IPS DF 6.9 (cell line): ENCODE measurements around the gene EIF2S1.

ENCODE experiments used
- DNase-seq: peaks from one replicate; pipeline ENCODE4 v3.0.0-alpha.2; 2013; ENCODE audit warnings: low read depth, low spot score
- H3K27ac ChIP-seq: one replicate; pipeline ENCODE4 v1.5.1; 2013; ENCODE audit warnings: low read length, control low read depth
- H3K27me3 ChIP-seq: 2 replicates; pipeline ENCODE4 v1.6.1; 2013; ENCODE audit warnings: mild to moderate bottlenecking, low read length; ENCODE audit not compliant: control insufficient read depth, insufficient read depth
- H3K36me3 ChIP-seq: 2 replicates; pipeline ENCODE4 v1.6.1; 2013; ENCODE audit warnings: low read length; ENCODE audit not compliant: control insufficient read depth, insufficient read depth
- H3K4me1 ChIP-seq: 2 replicates; pipeline ENCODE4 v1.6.1; 2013; ENCODE audit warnings: low read length; ENCODE audit not compliant: control insufficient read depth, insufficient read depth
- H3K4me3 ChIP-seq: 2 replicates; pipeline ENCODE4 v1.5.1; 2013; ENCODE audit warnings: mild to moderate bottlenecking, low read length
- H3K9me3 ChIP-seq: 2 replicates; pipeline ENCODE4 v1.6.1; 2013; ENCODE audit warnings: low read length, inconsistent platforms; ENCODE audit not compliant: control insufficient read depth, insufficient read depth
- WGBS: extraction: QIAGEN DNeasy Blood & Tissue Kit; methylation state at CpG from one replicate; pipeline ENCODE4 v1.1.7; 2013; ENCODE audit warnings: mixed read lengths, missing lambda C conversion rate; ENCODE audit not compliant: insufficient read length, insufficient coverage; 5-methylcytosine and 5-hydroxymethylcytosine counted together

The EIF2S1 gene

GRCh38 chr14:67371247-67372148 lies 11.4 kb downstream of the EIF2S1 start:
- H3K4me3 ChIP-seq, result no peak overlapping the region
- no peaks in the 10 kb centered on the region for H3K9me3 ChIP-seq
- H3K4me1 ChIP-seq, result no peaks in the 10 kb centered on the region
- H3K27ac ChIP-seq, result no peak overlapping the region
- no peaks in the 10 kb centered on the region for H3K27me3 ChIP-seq
- peaks cover 8% of the 10 kb centered on the region; the same call in 1 of the 2 replicates for H3K36me3 ChIP-seq
- no CpG with 5 or more reads among the region's 4 CpGs for WGBS
- DNase-seq, result no peak

- H3K27me3 ChIP-seq, result no peaks in the 10 kb centered on the region
- DNase-seq, result no peak
- no peak overlapping the region for H3K27ac ChIP-seq
- no peaks in the 10 kb centered on the region for H3K9me3 ChIP-seq
- H3K4me1 ChIP-seq, result no peaks in the 10 kb centered on the region
- no peak overlapping the region for H3K4me3 ChIP-seq
- no CpG with 5 or more reads among the region's 1 CpG for WGBS
- H3K36me3 ChIP-seq, result peaks cover 12% of the 10 kb centered on the region; the same call in 1 of the 2 replicates
Observed at GRCh38 chr14:67372833-67373232, 12.7 kb downstream of the EIF2S1 start.

GRCh38 chr14:67373347-67373746 lies 13.2 kb downstream of the EIF2S1 start:
- WGBS, result no CpG with 5 or more reads among the region's 2 CpGs
- Histone ChIP-seq H3K4me3 (no peak overlapping the region), H3K36me3 (peaks cover 12% of the 10 kb centered on the region; the same call in 1 of the 2 replicates), H3K27me3 (no peaks in the 10 kb centered on the region), H3K4me1 (no peaks in the 10 kb centered on the region), H3K27ac (no peak overlapping the region), H3K9me3 (no peaks in the 10 kb centered on the region)
- DNase-seq, result no peak

- Histone ChIP-seq H3K4me1 (no peaks in the 10 kb centered on the region), H3K27me3 (no peaks in the 10 kb centered on the region), H3K4me3 (no peak overlapping the region), H3K27ac (no peak overlapping the region), H3K36me3 (peaks cover 14% of the 10 kb centered on the region; the same call in 1 of the 2 replicates), H3K9me3 (no peaks in the 10 kb centered on the region)
- DNase-seq, result no peak
Observed at GRCh38 chr14:67377916-67378315, 17.8 kb downstream of the EIF2S1 start.

- H3K27ac ChIP-seq, result no peak overlapping the region
- H3K4me3 ChIP-seq, result no peak overlapping the region
- no peaks in the 10 kb centered on the region for H3K4me1 ChIP-seq
- H3K9me3 ChIP-seq, result no peaks in the 10 kb centered on the region
- no CpG with 5 or more reads among the region's 2 CpGs for WGBS
- H3K36me3 ChIP-seq, result peaks cover 7% of the 10 kb centered on the region; the same call in 1 of the 2 replicates
- H3K27me3 ChIP-seq, result no peaks in the 10 kb centered on the region
- DNase-seq, result no peak
Observed at GRCh38 chr14:67385120-67385519, 25.0 kb downstream of the EIF2S1 start.

DNA sequence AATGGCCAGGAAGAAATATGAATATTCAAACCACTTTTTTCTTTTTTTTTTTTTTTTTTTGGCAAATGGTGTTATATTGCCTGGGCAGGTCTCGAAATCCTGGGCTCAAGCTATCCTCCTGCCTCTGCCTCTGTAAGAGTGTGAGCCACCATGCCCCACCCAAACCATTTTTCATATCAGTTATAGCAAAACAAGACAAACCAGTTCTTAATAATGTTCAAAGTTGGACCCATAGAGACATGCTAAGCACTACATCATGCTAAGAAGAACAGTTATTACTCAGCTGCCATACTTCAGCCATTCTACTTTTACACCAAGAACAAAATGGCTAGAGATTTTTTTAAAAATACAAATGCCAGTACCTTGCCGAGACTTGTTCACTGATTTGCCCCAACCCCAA lies 25.5 kb downstream of the EIF2S1 start:
- Histone ChIP-seq H3K27me3 (no peaks in the 10 kb centered on the region), H3K9me3 (no peaks in the 10 kb centered on the region), H3K4me1 (no peaks in the 10 kb centered on the region), H3K27ac (no peak overlapping the region), H3K36me3 (peaks cover 7% of the 10 kb centered on the region; the same call in 1 of the 2 replicates), H3K4me3 (no peak overlapping the region)
- no peak for DNase-seq
- no CpG with 5 or more reads among the region's 2 CpGs for WGBS

GRCh38 chr14:67387195-67387594 lies 27.1 kb downstream of the EIF2S1 start:
- no peak overlapping the region for H3K4me3 ChIP-seq
- no peaks in the 10 kb centered on the region for H3K4me1 ChIP-seq
- H3K9me3 ChIP-seq, result no peaks in the 10 kb centered on the region
- H3K27ac ChIP-seq, result no peak overlapping the region
- WGBS, result no CpG with 5 or more reads among the region's 2 CpGs
- H3K36me3 ChIP-seq, result peaks cover 7% of the 10 kb centered on the region; the same call in 1 of the 2 replicates
- H3K27me3 ChIP-seq, result no peaks in the 10 kb centered on the region
- DNase-seq, result no peak

DNA sequence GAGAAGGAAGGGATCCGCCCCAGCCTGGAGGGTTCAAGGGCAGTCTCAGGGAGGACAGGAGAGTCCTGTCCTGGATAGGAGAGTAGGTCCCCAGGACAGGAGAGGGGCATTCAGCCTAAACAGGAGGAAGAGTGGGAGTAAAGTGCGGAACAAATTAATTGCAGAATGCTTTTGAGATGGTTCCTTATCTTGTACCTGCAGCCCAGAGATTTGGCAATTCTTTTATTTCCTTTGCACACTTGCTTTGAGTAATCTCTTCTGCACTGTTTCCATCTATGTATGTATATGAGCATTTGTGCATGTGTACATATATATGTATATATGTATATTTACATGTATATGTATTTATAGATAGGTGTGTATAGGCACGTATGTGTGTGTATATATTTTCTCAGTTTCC lies 29.1 kb downstream of the EIF2S1 start:
- no peaks in the 10 kb centered on the region for H3K27me3 ChIP-seq
- no peaks in the 10 kb centered on the region; the same call in 1 of the 2 replicates for H3K36me3 ChIP-seq
- H3K27ac ChIP-seq, result no peak overlapping the region
- H3K9me3 ChIP-seq, result no peaks in the 10 kb centered on the region
- no CpG with 5 or more reads among the region's 3 CpGs for WGBS
- no peaks in the 10 kb centered on the region for H3K4me1 ChIP-seq
- no peak overlapping the region for H3K4me3 ChIP-seq
- no peak for DNase-seq

GRCh38 chr14:67389811-67390534 lies 29.8 kb downstream of the EIF2S1 start:
- no peaks in the 10 kb centered on the region for H3K9me3 ChIP-seq
- WGBS, result no CpG with 5 or more reads among the region's 1 CpG
- DNase-seq, result no peak
- no peaks in the 10 kb centered on the region for H3K4me1 ChIP-seq
- no peak overlapping the region for H3K4me3 ChIP-seq
- no peak overlapping the region for H3K27ac ChIP-seq
- H3K27me3 ChIP-seq, result no peaks in the 10 kb centered on the region
- H3K36me3 ChIP-seq, result no peaks in the 10 kb centered on the region; the same call in 1 of the 2 replicates

DNA sequence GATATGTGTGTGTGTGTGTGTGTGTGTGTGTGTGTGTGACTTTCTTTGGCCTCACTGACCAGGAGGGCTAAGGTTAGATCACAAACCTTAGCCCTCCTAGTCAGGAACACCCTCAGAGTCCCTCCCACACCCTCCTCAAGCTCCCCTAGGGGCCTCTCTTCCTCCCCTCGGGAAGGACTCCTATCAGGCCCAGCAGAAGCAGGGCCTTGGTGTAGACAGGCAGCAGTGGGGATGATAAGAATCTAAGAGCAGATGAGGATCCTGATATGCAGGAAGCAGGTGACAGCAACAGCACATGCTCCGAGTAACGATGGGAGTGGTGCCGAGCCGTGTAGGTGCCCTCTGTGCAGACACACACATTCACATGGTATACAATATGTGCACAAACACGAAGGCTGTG lies 31.1 kb downstream of the EIF2S1 start:
- H3K4me3 ChIP-seq, result no peak overlapping the region
- H3K27ac ChIP-seq, result no peak overlapping the region
- no peaks in the 10 kb centered on the region for H3K4me1 ChIP-seq
- no peaks in the 10 kb centered on the region for H3K36me3 ChIP-seq
- WGBS, result no CpG with 5 or more reads among the region's 6 CpGs
- DNase-seq, result no peak
- no peaks in the 10 kb centered on the region for H3K27me3 ChIP-seq
- H3K9me3 ChIP-seq, result no peaks in the 10 kb centered on the region
